ENCODE data around the gene LY6G6C.
A peak's percentile ranks its signal among the peaks of the same experiment; 100 is the strongest.

LY6G6C gene

GRCh38 chr6:31702819-31703716 lies 18.5 kb downstream of the LY6G6C start, which contains the start of gene ABHD16A:
TSS of gene ABHD16A (minus strand) at chr6:31703324. CDS start at chr6:31703281, 43 bp downstream.
- peak; percentile 98 for DNase-seq

GRCh38 chr6:31702405-31702818 lies 19.1 kb downstream of the LY6G6C start:
- peak; percentile 76 for DNase-seq

- no peak for DNase-seq
Measured at GRCh38 chr6:31701666-31702404, 19.7 kb downstream of the LY6G6C start.

- DNase-seq, result no peak
Measured at GRCh38 chr6:31700740-31701401, 20.7 kb downstream of the LY6G6C start.

- no peak for DNase-seq
Measured at GRCh38 chr6:31697555-31697954, 24.0 kb downstream of the LY6G6C start.

GRCh38 chr6:31693535-31693934 lies 28.0 kb downstream of the LY6G6C start:
- DNase-seq, result no peak

GRCh38 chr6:31692886-31693285 lies 28.7 kb downstream of the LY6G6C start:
- no peak for DNase-seq

- DNase-seq, result no peak
Measured at GRCh38 chr6:31692353-31692752, 29.2 kb downstream of the LY6G6C start.

- no peak for DNase-seq
Measured at GRCh38 chr6:31691564-31692108, 29.9 kb downstream of the LY6G6C start.

GRCh38 chr6:31691078-31691463 lies 30.5 kb downstream of the LY6G6C start:
- DNase-seq, result no peak

GRCh38 chr6:31690231-31691077 lies 31.1 kb downstream of the LY6G6C start:
- no peak for DNase-seq

- peak; percentile 66 for DNase-seq
Measured at GRCh38 chr6:31689249-31690110, 32.1 kb downstream of the LY6G6C start.

- no peak for DNase-seq
Measured at GRCh38 chr6:31687860-31688693, 33.5 kb downstream of the LY6G6C start.

GRCh38 chr6:31687321-31687720 lies 34.2 kb downstream of the LY6G6C start:
- no peak for DNase-seq

- DNase-seq, result no peak
Measured at GRCh38 chr6:31686483-31686882, 35.1 kb downstream of the LY6G6C start.

- no peak for DNase-seq
Measured at GRCh38 chr6:31683591-31683990, 38.0 kb downstream of the LY6G6C start.

- peak; percentile 81 for DNase-seq
Measured at GRCh38 chr6:31681135-31681671, 40.3 kb downstream of the LY6G6C start.

- DNase-seq, result peak; percentile 87
Measured at GRCh38 chr6:31680226-31681134, 41.1 kb downstream of the LY6G6C start, which contains the start of gene LY6G5C. TSS of gene LY6G5C (minus strand) at chr6:31681067. CDS start at chr6:31680373, 694 bp downstream.

- no peak for DNase-seq
Measured at GRCh38 chr6:31677955-31678354, 43.6 kb downstream of the LY6G6C start.
